Smooth muscle cell of trachea (primary cell): ENCODE results near the gene BDP1. TPM values are rescaled to one million over a fixed set of nuclear protein-coding genes. Genes with fewer than 3 reads are reported as not detected.

Experiments used
- total RNA-seq: library from RNA; depleted of rRNA; stranded (reverse); fragments of >200 nt; gene quantifications from 2 replicates; pipeline ENCODE4 v1.2.1, GENCODE V29; 2014

Gene BDP1, protein sequence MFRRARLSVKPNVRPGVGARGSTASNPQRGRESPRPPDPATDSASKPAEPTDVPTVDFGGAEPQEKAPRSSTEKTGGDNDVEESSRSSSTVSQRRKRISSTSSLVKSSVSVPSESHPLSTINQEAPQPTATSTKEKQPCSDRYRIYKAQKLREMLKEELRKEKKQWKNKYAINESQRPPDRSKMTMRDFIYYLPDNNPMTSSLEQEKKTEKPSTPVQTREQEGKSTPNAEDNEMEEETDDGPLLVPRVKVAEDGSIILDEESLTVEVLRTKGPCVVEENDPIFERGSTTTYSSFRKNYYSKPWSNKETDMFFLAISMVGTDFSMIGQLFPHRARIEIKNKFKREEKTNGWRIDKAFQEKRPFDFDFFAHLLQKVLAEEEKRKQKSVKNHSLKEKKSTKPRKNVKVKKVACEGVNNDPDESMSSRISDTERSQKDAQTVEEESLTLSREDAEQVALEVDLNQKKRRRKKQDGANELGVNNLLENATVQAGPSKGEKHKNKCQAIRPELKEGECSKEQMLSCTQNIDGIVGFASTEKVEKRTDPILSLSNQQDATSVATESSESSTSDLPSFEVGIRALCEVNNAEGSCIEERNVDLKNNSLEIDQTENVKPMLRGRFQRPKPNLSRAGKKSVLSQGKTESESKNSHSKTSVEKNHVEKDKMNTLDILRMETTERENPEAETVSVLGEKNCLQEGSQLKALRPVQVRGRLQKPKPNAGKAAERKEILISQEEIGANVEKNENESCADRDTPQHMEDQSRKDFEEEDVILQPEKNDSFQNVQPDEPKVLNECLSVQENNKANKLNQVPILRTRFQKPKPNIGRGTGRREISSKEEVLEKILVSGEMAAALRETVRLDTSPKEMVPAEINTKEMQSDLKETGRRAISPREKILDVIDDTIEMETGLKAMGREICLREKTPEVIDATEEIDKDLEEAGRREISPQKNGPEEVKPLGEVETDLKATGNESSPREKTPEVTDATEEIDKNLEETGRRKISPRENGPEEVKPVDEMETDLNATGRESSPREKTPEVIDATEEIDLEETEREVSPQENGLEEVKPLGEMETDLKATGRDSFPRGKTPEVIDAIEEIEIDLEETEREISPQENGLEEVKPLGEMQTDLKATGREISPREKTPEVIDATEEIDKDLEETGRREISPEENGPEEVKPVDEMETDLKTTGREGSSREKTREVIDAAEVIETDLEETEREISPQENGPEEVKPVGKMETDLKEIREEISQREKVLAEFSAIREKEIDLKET (N-terminal part only)
- 16.4 and 22.5 TPM in 2 replicates for total RNA-seq

DNA sequence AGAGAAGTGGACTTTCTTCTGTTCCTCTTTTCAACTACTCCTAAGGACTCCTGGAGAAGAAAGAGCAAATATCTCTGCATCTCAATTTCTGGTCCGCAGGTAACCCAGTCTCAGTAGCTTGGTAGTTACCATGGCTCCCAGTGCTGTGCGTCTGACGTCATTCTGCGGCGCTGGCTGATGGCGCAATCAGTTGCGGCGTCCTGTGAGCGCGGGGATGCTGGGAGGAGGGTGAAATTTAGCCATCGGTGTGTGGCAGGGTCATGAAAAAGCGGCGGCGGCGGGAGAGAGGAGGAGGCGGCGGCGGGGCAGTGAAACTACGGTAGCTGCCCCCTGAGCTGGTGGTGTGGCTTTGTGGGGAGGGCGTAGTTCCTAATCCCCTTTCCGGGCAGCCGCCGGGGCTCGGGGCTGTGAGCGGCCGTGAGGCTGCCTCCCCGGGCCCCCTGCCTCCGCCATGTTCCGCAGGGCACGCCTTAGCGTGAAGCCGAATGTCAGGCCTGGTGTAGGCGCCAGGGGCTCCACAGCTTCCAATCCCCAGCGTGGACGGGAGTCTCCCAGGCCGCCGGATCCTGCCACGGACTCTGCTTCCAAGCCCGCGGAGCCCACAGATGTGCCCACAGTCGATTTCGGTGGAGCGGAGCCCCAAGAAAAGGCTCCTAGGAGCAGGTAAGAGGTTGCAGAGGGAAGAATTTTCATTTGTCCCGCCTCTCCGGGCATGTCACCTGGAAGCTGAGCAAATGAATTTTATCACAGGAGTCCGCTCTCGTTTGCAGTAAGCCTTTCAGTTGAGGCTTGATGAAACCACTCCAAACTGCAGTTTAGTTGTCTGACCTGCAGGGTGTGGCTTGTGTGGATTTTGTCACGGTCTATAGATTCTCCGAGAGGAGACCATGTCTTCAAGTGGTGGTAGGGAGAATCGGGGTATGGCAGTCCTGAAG is at the start of gene BDP1:
TSS of gene BDP1 (plus strand) at position 225 of the 935 bp plus-strand sequence. CDS start at position 452, 227 bp downstream.

DNA sequence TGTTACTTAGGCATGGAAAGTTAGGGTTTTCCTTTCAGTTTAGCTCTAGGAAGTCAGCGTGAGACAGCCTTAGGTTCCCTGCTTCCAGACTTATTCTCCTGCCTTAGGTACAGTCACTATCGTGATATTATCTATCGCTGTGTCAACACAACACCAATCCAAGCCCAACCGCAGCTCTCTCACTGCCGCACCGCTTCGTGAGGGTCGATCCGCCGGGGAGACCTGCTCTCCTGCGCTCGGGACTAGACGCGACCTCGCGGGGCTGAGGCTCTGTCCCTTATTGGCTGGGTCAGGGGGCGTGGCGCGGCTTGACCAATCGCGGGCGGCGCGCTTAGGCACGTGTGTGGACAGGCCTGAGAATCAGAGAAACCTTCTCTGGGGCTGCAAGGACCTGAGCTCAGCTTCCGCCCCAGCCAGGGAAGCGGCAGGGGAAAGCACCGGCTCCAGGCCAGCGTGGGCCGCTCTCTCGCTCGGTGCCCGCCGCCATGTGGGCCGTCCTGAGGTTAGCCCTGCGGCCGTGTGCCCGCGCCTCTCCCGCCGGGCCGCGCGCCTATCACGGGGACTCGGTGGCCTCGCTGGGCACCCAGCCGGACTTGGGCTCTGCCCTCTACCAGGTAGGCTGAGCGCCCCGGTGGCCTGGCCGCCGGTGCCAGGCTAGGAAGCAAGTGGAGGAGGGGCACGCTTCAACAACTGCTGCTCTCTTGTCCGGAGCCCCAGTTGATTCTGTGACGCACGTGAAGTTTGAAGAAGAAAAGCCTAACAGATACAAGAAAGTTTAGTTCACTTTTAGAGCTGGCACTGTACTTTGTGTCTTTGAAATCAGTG is 131.7 kb downstream of the BDP1 start, which contains the start of gene MCCC2:
TSS of gene MCCC2 (plus strand) at position 400 of the 825 bp plus-strand sequence. CDS start at position 486, 86 bp downstream.

Other genes starting within 250 kb of the BDP1 start
- gene MCCC2, start 131.7 kb downstream of the BDP1 start, total RNA-seq = 16.4 and 29.4 TPM in 2 replicates